ENCODE data around the gene CLNS1A. TPM values are rescaled to one million over a fixed set of nuclear protein-coding genes. Genes with fewer than 3 reads are reported as not detected.

CLNS1A gene
- total RNA-seq, 2 experiments from 2014 or later = 186 to 189 TPM

DNA sequence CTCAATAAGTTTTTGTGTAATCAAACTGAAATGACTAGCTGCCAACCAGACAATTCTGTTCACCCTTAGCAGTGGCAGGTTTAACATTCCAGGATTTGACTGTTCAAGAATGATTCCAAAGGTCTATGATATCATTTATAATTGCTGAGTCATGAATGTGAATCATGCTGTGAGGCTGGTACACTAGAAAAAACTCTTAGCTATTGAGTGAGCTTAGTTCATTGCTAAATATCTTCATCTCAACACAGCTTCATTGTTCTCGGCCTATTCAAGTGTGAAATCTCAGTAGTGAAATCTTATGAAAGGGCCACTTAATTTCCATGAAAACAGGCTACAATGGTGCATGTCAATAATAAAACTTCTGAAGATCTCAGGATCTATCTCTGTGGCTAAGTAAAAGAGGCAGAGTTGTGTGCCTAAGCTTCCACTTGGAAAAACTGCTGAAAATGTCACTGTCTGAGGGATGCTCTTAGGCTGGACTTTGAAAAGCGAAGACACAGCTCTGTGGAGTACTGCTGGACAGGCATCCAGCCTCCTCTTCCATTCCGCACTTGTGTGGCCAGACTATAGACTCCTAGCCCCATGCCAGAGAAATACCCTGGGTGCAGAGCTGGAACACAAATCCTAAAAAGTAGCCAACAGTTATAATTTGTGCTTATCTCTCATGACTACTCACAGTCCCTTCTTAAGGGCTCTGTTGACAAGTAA is 35.1 kb downstream of the CLNS1A start:
- no peaks in the 10 kb centered on the region for H3K9me3 Mint-ChIP-seq
- H3K36me3 Mint-ChIP-seq (ENCODE audit: low read depth) = peaks cover 7% of the 10 kb centered on the region
- ATAC-seq = no peak
- ChIA-PET CTCF (interaction anchor here (0.9 to 3.8 kb wide), 2 partner anchors 17 to 93 kb away, joined by 3 to 17 read pairs; no protein-coding TSS in a partner anchor), POLR2A (interaction anchor here (1.1 to 1.3 kb wide), 2 partner anchors 9 to 12 kb away, joined by 3 to 4 read pairs; no protein-coding TSS in a partner anchor)
- no peaks in the 10 kb centered on the region for H3K4me1 Mint-ChIP-seq (ENCODE audit: low read depth)
- intact Hi-C loops (cut with micrococcal nuclease) = no loop called here
- TF ChIP-seq, protein P1, sequence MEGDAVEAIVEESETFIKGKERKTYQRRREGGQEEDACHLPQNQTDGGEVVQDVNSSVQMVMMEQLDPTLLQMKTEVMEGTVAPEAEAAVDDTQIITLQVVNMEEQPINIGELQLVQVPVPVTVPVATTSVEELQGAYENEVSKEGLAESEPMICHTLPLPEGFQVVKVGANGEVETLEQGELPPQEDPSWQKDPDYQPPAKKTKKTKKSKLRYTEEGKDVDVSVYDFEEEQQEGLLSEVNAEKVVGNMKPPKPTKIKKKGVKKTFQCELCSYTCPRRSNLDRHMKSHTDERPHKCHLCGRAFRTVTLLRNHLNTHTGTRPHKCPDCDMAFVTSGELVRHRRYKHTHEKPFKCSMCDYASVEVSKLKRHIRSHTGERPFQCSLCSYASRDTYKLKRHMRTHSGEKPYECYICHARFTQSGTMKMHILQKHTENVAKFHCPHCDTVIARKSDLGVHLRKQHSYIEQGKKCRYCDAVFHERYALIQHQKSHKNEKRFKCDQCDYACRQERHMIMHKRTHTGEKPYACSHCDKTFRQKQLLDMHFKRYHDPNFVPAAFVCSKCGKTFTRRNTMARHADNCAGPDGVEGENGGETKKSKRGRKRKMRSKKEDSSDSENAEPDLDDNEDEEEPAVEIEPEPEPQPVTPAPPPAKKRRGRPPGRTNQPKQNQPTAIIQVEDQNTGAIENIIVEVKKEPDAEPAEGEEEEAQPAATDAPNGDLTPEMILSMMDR (IDR thresholded peaks at IDR 0.05) = no peak
- no peak for DNase-seq
- no peaks in the 10 kb centered on the region for H3K27me3 Mint-ChIP-seq
- no peak overlapping the region for H3K27ac Mint-ChIP-seq
- no peak overlapping the region for H3K4me3 Mint-ChIP-seq

DNA sequence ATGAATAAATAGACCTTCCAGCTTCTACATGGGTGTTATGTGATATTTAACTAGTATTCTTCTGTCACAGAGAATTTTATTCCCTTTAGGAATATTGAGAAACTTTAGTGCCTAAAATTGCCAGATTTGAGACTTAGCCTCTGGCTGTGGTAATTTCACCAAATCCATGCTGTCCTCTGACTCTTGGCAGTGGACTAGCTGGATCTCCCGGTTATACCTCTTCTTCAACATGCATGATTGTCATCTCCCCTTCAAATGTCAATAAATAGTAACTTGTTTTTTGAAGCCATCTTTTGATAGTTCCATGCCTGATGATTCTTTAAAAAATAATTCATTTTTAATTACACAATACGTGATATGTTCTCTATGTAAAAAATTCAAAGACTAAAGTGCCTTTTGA is 39.4 kb downstream of the CLNS1A start:
- TF ChIP-seq, protein P1 (IDR thresholded peaks at IDR 0.05) = no peak
- ATAC-seq (no peak), DNase-seq (no peak)
- ChIA-PET POLR2A (interaction anchor here (1.2 kb wide), 1 partner anchor 8 kb away, joined by 3 read pairs; the partner anchor contains the start of gene AQP11), CTCF (interaction anchor here (2.3 kb wide), 1 partner anchor 21 kb away, joined by 9 read pairs; no protein-coding TSS in a partner anchor)
- H3K9me3 Mint-ChIP-seq = no peaks in the 10 kb centered on the region
- H3K4me3 Mint-ChIP-seq = no peak overlapping the region
- H3K27me3 Mint-ChIP-seq = no peaks in the 10 kb centered on the region
- no peaks in the 10 kb centered on the region for H3K4me1 Mint-ChIP-seq (ENCODE audit: low read depth)
- intact Hi-C loops (cut with micrococcal nuclease) = no loop called here
- no peak overlapping the region for H3K27ac Mint-ChIP-seq
- peaks cover 7% of the 10 kb centered on the region for H3K36me3 Mint-ChIP-seq (ENCODE audit: low read depth)

DNA sequence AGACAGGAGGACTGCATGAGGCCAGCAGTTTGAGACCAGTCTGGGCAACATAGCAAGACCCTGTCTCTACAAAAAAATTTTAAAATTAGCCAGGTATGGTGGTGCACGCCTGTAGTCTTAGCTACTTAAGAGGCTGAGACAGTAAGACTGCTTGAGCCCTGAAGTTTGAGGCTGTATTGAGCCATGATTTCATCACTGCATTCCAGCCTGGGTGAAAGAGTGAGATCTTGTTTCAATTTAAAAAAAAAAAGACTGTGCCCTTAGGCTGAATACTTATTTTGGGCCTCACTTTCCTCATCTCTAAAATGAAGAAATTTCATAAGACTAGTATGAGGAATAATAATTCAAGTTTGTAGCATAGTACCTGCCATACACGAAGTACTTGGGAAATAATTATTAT is 41.0 kb downstream of the CLNS1A start:
- ChIA-PET CTCF (interaction anchor here (2.3 kb wide), 1 partner anchor 23 kb away, joined by 9 read pairs; no protein-coding TSS in a partner anchor), POLR2A (no interaction called here)
- H3K27me3 Mint-ChIP-seq = no peaks in the 10 kb centered on the region
- TF ChIP-seq, protein P1 (IDR thresholded peaks at IDR 0.05) = no peak
- intact Hi-C loops (cut with micrococcal nuclease) = no loop called here
- DNase-seq (no peak), ATAC-seq (no peak)
- H3K9me3 Mint-ChIP-seq = no peaks in the 10 kb centered on the region
- peaks cover 4% of the 10 kb centered on the region for H3K36me3 Mint-ChIP-seq (ENCODE audit: low read depth)
- H3K4me1 Mint-ChIP-seq (ENCODE audit: low read depth) = no peaks in the 10 kb centered on the region
- no peak overlapping the region for H3K27ac Mint-ChIP-seq
- H3K4me3 Mint-ChIP-seq = no peak overlapping the region

DNA sequence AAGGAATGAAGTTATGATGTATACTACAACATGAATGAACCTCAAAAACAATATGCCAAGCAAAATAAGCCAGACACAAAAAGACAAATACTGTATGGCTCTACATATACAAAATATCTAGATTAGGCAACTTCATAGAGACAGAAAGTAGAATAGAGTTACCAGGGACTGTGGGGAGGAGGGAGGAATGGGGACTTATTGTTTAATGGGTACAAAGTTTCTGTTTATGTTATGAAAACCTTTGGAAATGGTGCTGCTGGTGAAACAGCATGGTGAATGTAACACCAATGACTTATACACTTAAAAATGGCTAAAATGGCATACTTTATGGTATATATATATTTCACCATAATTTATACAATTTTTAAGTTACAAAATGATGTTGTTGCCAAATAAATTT is 43.7 kb downstream of the CLNS1A start:
- Mint-ChIP-seq H3K4me1 (ENCODE audit: low read depth) (peaks cover 13% of the 10 kb centered on the region), H3K4me3 (no peak overlapping the region), H3K36me3 (ENCODE audit: low read depth) (no peaks in the 10 kb centered on the region), H3K9me3 (no peaks in the 10 kb centered on the region), H3K27ac (no peak overlapping the region), H3K27me3 (no peaks in the 10 kb centered on the region)
- DNase-seq (no peak), ATAC-seq (no peak)
- CTCF ChIA-PET = interaction anchor here (1.0 kb wide), 1 partner anchor 26 kb away, joined by 5 read pairs; no protein-coding TSS in a partner anchor
- intact Hi-C loops (cut with micrococcal nuclease) = no loop called here
- TF ChIP-seq, protein P1 (IDR thresholded peaks at IDR 0.05) = no peak
- POLR2A ChIA-PET = no interaction called here

DNA sequence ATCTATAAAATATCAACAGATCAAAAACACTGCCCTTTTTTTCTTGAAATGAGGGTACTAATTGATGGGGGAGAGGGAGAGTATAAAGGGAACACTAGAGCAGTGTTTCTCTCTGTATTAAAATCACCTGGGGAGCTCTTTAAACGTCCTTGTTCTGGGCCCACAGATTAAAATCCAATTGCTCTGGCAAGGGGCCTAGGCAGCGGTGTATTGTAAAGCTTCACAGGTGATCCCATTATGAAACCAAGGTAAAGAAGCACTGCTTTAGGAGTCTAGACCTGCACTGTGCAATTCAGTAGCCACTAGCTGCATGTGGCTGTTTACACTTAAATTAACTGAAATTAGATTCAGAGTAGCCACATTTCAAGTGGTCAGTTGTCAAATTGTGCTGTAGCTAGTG is 44.9 kb downstream of the CLNS1A start:
- Mint-ChIP-seq H3K27ac (no peak overlapping the region), H3K36me3 (ENCODE audit: low read depth) (no peaks in the 10 kb centered on the region), H3K4me3 (no peak overlapping the region), H3K9me3 (no peaks in the 10 kb centered on the region), H3K4me1 (ENCODE audit: low read depth) (peaks cover 15% of the 10 kb centered on the region), H3K27me3 (no peaks in the 10 kb centered on the region)
- ChIA-PET CTCF (interaction anchor here (1.3 to 1.9 kb wide), 2 partner anchors 25 to 406 kb away, joined by 3 to 4 read pairs; no protein-coding TSS in a partner anchor), POLR2A (interaction anchor here (0.9 kb wide), 1 partner anchor 45 kb away, joined by 5 read pairs; the partner anchor contains the start of gene CLNS1A)
- intact Hi-C loops (cut with micrococcal nuclease) = no loop called here
- TF ChIP-seq, protein P1 (IDR thresholded peaks at IDR 0.05) = no peak
- ATAC-seq (no peak), DNase-seq (no peak)
